Measurements from ENCODE around the gene GRHL1.
A peak's percentile ranks its signal among the peaks of the same experiment; 100 is the strongest.

The GRHL1 gene

DNA sequence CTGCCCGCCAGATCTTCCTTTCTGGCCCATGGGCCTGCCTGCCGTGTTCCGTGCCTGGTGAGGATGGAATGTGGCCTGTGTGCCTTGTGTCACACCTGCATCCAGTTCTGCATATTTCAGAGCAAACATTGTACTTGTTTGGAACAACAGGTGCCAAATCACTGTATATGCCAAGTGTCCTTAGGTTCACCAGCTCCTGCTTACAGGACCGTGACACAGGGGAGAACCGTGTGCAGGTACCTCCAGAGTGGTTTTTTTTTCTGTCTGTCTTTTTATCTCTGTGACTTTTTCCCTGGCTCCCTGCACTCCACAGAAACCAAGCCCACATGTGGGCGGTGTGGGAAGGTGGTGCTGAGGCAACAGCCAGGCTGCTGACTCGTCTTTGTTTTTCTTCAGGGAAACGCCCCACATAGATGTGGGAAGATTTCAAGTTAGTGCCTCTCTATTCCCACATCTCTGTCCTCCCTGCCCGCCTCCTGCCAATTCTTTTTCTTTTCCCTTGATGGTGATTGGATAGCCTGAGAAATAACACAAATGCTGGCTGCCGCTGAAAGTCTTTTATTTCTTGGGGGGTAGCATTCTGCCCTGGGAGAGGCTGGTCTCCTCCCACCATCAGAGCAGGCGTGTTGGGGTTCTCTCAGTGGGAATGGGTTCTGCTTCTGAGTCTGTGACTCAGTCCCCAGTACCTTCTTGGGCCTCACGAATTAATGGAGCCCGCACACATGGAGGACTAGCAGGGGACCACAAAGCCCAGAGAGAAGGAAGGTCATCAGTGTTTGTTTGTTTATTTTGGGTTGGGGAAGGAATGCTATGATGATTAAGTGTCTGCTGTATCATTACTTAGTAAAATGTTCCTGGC lies 21.4 kb downstream of the GRHL1 start:
- DNase-seq (ENCODE audit: low spot score) = no peak

GRCh38 chr2:9973690-9974089 lies 22.2 kb downstream of the GRHL1 start:
- DNase-seq (ENCODE audit: low spot score) = no peak

- no peak for DNase-seq (ENCODE audit: low spot score)
These were observed 22.9 kb downstream of the GRHL1 start for GRCh38 chr2:9974343-9974742.

- DNase-seq (ENCODE audit: low spot score) = no peak
These were observed 23.8 kb downstream of the GRHL1 start for GRCh38 chr2:9975328-9975727.

- peak; percentile 95 for DNase-seq (ENCODE audit: low spot score)
These were observed 24.4 kb downstream of the GRHL1 start for GRCh38 chr2:9975805-9976447.

DNA sequence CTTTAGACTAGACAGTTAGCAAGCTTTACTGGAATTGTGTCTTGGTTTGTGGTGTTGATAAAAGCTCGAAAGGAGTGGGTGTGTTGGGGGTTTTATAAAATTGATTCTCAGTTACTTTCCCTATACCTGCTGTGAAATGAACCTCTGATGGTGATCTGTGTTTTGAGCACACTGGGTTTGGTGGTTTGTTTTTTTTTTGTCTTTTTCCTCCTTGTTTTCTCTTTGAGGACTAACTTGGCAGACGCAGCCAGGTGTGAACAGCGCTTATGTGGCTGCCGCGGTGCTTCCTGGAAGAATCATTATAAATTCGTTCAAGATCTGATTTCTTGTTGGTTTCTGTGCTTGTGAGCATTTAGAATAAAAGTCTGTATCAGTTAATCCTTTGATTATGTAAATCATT lies 28.5 kb downstream of the GRHL1 start:
- DNase-seq (ENCODE audit: low spot score) = no peak

- no peak for DNase-seq (ENCODE audit: low spot score)
These were observed 29.0 kb downstream of the GRHL1 start for GRCh38 chr2:9980520-9980919.

DNA sequence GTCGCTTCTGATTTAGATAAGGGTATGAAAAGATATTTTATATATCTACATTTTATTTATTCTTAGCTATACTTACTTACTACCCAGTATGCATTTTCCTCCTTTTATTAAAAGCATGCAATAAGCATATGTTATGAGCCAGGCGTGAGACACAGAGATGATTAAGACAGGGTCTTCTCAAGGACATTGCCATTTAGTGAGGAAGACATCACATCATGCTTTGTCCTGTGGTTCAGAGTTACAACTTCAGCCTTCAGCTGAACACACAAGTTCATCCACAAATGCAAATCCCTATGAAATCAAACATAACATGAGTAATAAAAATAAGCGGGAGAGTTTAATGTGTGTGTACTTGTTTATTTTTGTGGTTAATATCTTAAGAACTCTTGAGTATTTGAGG lies 30.2 kb downstream of the GRHL1 start:
- no peak for DNase-seq (ENCODE audit: low spot score)

- no peak for DNase-seq (ENCODE audit: low spot score)
These were observed 30.8 kb downstream of the GRHL1 start for GRCh38 chr2:9982248-9982647.

DNA sequence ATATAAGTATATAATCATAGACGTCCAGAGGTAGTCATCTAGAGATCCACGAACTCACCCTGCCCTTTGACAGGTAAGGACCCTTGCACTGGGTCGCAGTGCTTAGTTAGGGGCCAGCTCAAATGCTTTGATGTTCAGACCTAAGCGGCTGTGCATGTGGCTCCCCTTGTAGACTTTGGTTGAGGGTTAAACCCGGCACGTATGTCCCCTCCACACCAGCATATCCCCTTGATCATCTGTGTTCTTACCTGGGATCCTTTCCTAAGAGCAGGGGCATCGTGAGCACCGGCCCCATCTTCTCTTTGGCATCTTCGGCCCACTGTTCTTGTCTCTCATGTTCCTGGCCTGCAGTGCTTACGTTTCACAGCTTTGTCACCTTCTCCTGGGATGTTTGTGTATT lies 31.4 kb downstream of the GRHL1 start:
- no peak for DNase-seq (ENCODE audit: low spot score)

DNA sequence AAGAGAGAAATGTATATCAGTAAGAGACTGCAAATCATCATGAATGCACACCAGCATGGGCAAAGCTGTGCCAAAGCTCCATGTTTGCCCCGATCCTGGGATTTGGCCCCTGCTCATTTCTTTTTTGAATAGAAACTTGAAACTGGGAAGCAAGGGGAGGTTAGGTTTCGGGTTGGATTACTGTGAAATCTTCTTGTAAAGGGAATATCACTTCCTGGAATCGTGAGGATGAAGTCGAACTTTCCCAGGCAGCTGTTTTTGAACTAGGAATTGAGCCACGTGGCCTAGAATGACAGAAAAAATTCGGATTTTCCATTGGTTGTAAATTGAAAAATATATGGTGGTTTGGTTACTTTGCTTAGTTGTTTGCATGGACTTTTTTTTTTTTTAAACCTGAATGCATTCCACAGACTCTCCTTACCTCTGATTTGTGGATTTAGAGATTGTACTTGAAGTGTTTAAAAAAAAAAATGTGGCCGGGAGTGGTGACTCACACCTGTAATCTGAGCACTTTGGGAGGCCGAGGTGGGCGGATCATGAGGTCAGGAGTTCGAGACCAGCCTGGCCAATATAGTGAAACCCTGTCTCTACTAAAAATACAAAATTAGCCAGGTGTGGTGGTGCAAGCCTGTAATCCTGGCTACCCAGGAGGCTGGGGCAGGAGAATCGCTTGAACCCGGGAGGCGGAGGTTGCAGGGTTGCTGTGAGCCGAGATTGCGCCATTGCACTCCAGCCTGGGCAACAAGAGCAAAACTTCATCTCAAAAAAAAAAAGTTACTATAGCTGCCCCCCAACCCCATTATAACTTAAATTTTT lies 32.1 kb downstream of the GRHL1 start:
- DNase-seq (ENCODE audit: low spot score) = peak; percentile 15

DNA sequence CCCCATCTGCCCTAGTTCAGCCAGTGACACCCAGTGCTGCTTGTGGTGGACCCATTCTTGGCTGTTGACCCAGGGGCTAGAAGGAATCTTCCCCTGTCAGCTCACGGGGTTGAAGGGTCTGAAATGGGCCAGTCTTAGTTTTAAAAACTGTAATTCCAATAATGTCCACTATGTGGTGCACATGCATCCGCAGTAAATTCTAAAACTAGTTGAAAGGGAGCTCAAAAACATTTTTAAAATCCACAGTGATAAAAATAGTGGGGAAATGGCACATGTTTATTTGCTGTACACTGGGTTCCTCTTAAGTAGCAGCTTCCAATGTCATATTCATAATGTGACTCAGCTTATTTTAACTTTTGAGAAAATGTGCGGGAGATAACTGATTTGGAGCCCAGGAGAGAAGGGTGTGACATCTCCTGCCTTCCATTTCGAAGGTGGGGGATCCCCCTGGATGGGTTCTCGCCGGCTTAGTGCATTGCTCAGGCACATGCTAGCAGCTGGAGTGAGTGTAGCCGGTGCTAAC lies 32.8 kb downstream of the GRHL1 start:
- DNase-seq (ENCODE audit: low spot score) = peak; percentile 42

DNA sequence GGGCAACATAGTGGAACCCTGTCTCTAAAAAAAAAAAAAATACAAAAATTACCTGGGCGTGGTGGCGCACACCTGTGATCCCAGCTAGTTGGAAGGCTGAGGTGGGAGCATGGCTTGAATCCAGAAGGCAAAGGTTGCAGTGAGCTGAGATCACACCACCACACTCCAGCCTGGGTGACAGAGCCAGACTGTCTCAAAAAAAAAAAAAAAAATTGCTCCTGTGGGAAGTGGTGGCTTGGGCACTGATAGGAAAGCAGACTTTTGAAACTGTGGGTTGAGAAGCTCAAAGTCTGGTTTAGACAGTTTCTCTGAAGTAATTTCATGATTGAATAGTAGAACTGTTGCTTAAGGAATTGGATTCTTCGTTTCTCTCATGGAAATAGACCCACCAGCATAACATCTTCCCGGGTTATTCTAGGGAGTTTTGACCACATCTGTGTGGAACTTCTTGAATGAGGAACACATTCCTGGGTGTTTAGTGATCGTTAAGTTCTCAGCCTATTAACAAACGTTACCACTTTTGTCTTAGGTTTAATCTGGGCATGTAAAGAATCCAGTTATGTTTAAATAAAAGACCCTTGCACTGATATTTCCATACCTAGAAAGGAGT lies 33.5 kb downstream of the GRHL1 start:
- no peak for DNase-seq (ENCODE audit: low spot score)

DNA sequence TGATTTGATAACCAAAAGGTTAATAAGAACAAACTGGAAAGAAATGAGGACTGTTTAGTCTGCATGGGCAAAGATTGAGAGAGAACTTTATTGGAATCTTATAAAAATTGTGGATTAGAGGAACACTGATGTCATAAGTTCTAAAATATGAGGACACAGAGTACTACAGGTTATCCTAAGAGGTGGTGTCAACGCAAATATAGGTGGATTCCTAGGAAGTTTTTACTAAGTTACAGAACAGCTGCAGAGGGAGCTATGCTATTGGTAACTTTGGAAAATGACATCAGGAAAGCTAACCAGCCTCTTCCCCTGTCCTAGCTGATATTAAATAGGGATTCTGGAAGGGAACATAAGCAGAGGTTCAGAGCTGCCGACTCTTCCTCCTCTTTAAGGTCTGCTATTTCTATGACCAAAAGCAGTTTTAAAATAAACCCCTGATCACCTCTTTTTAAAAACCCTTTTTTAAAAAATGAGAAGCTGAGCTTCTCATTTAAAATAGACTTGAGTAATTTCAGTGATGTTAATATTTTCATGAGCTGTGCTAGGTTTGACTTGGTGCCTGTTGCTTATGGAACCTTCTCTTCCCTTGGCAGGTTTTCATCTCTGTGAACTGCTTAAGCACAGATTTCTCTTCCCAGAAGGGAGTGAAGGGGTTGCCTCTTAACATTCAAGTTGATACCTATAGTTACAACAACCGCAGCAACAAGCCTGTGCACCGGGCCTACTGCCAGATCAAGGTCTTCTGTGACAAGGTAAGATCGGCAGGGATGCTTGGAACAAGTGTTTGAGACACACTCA lies 34.2 kb downstream of the GRHL1 start:
- no peak for DNase-seq (ENCODE audit: low spot score)

DNA sequence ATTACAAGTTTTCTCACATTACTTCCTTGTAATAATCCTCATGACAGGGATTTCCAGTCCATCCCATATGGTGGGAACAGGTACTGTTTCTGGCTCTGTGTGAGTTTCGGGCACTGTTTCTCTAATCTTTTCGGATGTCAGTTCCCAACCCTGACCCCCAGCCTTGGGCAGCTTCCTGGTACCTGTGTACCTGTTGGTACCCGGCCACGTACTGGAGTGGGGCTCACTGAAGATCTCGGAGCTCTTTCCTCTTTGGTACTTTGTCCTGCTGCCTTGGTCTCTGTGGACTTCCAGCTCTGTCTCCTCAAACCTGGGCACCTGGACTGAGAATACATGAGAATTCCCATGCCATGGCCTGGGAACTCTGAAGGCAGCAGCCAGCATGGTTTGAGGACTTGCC lies 36.8 kb downstream of the GRHL1 start:
- no peak for DNase-seq (ENCODE audit: low spot score)

DNA sequence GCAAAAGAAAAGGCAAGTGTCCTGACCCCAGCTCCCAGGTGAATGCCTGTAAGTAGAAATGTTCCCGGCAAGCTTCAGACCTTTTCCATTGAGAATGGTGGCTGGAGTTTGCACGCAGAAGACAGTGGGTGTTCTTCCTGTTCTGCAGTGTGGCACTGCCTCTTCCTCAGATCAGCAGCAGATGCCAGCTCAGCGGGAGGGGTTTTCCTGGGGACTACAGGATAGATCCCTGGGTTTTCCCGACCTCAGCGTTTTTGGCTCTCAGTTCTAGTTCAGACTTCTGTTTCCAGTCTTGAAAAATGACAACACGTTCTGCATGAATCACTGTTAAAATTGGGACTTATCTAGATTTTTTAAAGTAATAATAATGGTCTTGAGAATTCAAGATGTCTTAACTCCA lies 39.2 kb downstream of the GRHL1 start:
- DNase-seq (ENCODE audit: low spot score) = no peak

DNA sequence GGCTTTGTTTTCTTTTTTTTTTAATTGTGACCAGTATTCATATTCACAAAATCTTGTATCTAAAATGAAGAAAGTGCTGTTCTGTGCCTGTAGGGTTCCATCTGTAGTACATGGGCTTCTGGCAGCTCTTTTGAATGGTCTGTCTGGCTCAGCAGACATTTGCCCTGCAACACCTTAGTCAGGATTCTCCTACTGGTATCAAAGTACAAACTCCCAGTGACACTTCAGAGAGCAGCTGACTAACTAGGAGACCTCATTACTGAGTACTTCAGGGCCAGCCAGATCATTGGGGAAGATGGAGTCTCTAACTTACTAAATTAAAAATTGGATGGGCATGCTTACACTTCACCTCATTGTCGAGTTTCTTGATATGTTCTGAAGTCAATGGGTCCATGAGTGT lies 39.7 kb downstream of the GRHL1 start:
- no peak for DNase-seq (ENCODE audit: low spot score)

GRCh38 chr2:9991829-9992273 lies 40.4 kb downstream of the GRHL1 start:
- DNase-seq (ENCODE audit: low spot score) = no peak

DNA sequence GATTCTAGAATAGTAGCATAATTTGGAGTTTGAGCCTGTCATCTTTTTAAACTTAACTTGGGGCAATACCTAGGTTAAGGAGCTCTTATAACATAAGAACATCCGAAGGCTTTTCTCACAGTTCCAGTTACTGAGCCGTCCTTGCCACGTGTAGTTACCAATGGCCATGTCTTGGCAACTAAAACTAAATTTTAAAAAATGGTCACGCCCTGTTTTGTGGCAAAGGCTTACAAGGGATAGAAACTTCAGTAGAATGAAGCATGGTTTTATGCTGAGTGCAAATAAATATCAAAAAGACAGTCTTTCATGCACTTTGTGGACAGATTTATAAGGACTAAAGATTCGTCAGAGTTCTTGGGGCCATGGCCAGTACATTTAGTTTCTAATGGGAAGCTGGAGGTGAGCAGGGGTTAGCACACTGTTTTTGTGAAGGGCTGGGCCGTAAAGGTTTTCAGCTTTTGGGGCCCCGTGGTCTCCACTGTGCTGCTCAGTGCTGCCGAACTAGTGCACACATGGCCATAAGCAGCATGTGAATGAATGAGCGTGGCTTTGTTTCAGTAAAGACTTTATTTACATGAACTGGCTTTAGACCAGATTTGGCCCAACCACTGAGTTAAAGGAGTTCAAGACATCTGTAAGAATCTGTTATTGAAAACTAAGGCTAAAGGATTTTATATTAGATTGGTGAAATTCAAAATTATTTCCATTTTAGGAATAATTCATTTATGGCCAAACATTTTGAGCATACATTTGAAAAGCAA lies 41.1 kb downstream of the GRHL1 start:
- no peak for DNase-seq (ENCODE audit: low spot score)

DNA sequence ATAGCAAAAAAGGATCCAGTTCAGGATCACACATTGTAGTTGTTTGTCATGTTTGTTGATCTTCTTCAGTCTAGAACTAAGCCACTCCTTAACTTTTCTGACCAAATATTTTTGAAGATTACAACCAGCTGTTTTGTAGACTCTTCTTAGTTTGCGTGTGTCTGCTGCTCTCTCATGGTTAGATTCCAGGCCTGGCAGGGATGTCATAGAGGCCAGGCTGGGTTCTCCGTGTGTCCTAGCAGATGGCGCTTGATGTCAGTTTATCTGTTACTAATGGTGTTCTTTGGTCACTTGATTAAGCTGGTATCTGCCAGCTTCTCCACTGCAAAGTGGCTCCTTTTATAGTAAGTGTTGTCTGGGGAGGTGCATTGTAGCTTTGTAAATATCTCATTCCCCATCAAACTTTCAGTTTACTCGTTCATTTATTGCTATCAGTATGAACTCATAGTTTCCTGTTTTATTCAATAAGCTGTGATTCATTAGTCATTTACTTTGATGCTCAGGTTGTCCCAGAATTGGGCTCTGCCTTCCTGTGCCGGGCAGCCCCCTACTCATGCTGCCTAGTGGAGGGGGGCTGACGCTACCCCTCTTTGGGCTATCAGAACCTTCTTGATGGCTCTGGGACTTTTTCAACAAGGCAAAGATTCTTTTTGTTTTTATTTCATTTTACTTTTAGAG lies 42.1 kb downstream of the GRHL1 start:
- DNase-seq (ENCODE audit: low spot score) = no peak

Measured in RKO (cell line).